ENCODE measurements around the gene PTPRN2.
A peak's percentile ranks its signal among the peaks of the same experiment; 100 is the strongest.

Gene PTPRN2

GRCh38 chr7:158073845-158074840 is 513.5 kb downstream of the PTPRN2 start:
- peak; percentile 15 for DNase-seq

DNA sequence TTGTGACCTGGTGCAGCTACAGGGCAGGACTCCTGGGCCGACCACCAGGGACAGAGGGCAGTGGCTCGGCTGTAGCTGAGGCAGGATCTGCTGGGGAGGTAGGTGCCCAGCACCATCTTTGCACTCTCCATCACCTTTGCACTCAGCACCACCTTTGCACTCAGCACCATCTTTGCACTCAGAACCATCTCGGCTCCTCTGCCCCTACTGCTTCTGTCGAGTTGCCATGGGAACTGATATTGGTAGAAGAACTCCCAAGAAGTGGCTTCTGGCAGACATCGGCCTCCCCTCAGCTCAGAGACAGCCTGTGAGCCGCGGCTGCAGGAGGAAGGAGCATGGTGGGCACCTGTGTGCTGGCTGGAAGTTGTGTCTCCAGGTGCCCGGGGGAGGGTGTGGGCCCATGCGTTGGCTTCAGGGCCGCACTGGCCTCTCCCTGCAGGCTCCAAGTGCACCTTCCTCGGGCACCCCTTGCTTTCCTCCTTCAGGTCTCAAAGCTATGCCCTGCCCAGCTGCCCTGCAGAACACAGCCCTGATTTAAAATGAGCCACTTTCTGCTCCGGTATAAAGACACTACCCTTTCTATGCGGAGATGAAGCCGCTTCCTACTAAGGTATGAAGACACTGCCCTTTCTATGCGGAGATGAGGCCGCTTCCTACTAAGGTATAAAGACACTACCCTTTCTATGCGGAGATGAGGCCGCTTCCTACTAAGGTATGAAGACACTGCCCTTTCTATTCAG is 514.5 kb downstream of the PTPRN2 start:
- DNase-seq: no peak

GRCh38 chr7:158070222-158070920 is 517.3 kb downstream of the PTPRN2 start:
- no peak for DNase-seq

DNA sequence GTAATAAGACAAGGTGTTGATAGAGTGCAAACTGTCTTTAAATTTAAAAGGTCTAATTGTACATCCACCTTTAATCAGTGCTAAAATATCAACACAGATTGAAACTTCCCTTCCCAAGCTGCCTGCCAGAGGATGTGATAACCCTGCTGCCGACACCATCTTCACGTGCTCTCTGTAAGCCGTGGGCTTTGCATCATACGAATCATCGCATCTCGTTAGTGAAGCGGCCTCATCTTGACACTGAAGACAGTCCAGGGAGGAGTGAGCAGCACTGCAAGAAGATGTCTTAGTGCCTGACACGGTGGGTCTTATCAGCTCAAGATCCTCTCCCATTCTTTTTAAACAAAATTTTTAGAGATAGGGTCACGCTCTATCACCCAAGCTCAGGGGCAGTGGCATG is 518.8 kb downstream of the PTPRN2 start:
- DNase-seq: no peak

- no peak for DNase-seq
Measured at GRCh38 chr7:158067931-158068482, 519.6 kb downstream of the PTPRN2 start.

DNA sequence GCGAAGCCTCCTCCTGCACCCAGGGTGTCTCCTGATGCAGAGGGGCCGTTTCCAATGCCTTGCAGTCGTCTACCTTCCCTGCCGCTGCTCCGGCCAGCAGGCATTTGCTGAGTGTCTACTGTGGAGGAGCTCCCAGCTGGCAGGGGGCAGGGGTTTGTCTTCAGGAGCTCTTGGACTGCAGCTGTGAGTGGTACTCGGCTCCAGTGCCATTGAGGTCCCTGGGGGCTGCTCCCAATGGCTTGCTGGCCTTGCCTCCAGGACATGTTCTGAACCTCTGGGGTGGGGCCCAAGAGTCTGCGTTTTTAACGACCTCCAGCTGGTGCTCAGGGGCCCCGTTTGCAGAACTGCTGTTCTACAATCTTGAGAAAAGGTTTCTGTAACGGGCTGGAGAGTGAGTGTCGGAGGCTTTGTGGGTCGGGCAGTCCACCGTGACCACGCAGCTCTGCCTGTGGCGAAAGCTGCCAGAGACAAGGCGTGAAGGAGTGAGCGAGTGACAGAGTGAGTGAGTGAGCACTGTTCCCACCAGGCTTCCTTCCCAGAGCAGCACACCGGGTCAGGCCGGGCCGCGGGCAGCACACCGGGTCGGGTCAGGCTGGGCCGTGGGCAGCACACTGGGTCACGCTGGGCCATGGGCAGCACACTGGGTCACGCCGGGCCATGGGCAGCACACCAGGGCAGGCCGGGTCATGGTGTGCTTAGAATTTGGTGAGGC is 520.2 kb downstream of the PTPRN2 start:
- DNase-seq: peak; percentile 74

DNA sequence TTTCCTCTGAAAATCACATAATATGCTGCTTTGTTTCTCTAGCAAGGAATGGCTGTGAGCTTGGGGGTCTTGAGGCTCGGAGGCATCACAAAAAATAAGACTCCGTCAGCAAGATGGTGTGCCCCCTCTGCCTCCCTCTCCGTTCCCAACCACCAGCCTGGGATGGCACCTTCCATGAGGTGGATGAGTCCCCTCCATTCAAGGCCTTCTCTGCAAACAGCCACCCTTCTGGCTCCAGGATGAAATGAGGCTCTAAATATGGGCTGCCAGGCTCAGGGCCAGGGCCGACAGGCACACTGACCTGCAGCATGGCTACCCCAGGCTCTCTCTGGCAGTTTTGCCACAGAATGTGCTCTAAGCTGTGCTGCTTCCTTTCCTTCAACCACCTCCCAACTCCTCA is 521.5 kb downstream of the PTPRN2 start:
- DNase-seq: no peak

DNA sequence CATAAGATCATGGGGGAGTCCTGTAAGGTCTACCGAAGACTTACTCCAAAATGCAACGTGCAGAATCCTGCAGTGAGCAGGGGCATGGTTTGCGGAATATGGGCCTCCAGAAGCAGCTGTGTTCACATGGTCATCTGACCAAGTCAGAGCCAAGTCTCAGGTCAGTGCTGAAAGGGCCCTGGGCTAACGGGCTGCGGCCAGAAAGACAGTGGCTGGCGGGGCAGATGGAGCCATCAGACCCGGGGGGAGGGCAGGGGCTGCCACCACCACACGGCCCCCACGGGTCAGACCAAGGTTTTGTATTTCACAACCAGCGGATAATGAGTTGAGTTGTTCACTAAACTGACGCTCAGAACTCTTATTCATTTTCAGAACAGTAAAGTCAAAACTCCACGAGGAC is 522.3 kb downstream of the PTPRN2 start:
- DNase-seq: no peak

DNA sequence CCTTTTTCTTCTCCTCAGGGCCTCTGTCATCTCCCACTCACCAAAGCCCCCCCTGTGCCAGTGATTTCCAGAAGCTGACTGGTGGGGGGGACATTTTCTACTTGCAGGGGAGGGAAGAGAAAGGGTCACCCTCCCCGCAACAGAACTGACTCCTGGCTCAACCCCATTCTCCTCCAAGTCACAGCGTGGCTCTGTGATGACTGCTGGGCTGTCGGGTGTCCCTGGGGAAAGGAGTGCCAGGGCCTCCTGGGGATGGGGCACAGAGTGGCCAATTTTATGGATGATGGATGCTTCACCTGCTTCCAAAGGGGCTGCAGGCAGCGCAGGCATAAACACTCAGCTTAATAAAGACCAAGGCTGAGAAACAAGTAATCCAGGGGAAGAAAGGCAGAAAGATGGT is 523.0 kb downstream of the PTPRN2 start:
- no peak for DNase-seq

GRCh38 chr7:158063850-158064610 is 523.6 kb downstream of the PTPRN2 start:
- no peak for DNase-seq

DNA sequence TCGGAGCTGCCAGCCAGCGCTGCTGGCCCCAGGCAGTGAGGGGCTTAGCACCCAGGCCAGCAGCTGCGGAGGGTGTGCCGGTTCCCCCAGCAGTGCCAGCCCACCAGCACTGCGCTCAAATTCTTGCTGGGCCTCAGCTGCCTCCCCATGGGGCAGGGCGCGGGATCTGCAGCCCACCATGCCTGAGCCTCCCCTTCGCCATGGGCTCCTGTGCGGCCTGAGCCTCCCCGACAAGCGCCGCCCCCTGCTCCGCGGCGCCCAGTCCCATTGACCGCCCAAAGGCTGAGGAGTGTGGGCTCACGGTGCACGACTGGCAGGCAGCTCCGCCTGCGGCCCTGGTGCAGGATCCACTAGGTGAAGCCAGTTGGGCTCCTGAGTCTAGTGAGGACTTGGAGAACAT is 525.0 kb downstream of the PTPRN2 start:
- no peak for DNase-seq

DNA sequence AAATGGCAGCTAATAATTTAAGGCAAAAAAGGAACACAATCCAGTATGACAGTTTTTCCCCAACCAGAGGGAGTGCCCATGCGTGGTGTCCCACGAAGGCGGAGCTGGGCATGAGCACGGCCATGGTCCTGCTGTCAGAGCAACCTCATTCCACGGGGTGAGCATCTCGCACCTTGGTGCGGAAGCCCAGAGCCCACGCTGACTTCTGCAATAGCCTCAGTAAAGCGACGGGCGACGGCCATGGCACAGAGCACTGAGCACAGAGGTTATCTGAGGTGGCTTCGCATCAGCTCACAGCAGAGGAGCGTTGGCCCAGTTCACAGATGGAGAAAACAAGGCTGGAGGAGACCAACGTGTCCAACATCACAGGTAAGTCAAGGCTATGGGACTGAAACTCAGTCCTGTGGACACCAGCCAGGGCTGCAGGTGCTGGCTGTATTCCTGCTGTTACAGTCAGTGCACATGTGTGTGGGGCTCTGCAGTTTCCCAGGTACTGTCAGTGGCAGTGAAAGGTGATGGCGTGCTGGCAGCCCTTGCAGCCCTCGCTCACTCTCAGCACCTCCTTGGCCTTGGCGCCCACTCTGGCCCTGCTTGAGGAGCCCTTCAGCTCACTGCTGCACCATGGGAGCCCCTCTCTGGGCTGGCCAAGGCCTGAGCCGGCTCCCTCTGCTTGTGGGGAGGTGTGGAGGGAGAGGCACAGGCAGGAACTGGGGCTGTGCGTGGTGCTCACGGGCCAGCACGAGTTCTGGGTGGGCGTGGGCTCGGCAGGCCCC is 525.6 kb downstream of the PTPRN2 start:
- no peak for DNase-seq

GRCh38 chr7:158061026-158061630 is 526.5 kb downstream of the PTPRN2 start:
- DNase-seq: no peak

DNA sequence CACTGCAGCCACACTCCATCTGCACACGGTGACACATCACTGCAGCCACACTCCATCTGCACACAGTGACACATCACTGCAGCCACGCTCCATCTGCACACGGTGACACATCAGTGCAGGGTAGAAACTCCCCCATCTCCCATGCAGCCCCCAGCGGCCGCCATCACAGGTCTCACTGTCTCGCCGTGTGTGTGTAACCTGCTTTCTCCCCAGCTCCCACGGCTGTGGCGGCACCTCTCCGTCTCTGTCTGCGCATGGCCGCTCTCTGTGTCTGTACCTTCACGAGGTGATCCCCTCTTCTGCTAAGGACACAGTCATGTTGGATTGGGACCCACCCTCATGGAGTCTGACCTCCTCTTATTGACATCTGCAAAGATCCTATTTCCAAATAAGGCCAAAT is 527.4 kb downstream of the PTPRN2 start:
- no peak for DNase-seq

DNA sequence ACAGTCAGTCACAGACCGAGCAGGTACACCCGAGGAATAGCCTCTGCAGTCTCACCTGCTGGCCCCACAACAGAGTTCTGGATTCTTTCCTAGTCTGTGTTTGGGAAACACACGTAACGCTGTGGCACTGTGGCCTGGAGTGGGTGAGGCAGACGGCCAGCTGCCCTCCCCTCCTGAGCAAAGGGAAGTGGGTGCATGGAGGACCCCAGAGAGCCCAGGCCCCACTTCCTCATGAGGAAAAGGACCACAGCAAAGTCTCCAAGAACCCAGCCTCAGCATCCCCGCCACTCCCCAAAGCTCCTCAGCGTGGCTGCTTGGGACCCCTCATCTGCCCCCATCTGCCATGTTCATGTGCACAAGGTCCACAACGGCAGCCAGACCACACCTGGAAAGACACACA is 530.2 kb downstream of the PTPRN2 start:
- no peak for DNase-seq

- no peak for DNase-seq
Measured at GRCh38 chr7:158056761-158057160, 530.9 kb downstream of the PTPRN2 start.

DNA sequence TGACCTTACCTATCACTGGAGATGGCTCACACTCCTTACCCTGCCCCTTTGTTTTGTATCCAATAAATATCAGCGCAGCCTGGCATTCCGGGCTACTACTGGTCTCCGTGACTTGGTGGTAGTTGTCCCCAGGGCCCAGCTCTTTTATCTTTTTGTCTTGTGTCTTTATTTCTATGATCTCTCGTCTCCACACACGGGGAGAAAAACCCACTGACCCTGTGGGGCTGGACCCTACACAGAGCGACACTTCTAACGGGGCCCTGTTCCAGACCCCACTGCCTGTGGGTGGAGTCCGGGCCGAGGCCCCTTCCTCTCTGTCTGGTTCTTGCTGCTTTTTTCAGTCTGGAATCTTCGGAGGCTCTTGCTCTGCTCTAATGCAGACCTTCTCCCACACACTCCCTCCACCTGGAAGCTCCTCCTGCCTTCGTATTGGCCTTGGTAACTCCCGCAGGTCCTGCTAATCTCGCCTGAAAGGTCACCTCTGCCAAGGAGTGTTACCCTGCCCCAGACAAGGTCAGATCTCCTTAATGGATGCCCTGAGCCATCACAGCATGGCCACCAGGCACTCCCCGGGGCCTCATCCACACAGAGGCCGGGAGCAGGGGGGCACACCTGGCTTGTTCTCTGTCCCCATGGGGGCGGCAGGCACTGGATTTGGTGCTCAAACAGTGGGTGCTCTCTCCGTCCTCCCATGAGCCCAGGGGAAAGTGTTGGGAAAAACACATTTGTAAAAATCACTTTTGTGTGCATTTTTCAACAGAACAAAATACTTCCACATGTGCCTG is 531.7 kb downstream of the PTPRN2 start:
- no peak for DNase-seq

GRCh38 chr7:158054611-158055010 is 533.0 kb downstream of the PTPRN2 start:
- no peak for DNase-seq

DNA sequence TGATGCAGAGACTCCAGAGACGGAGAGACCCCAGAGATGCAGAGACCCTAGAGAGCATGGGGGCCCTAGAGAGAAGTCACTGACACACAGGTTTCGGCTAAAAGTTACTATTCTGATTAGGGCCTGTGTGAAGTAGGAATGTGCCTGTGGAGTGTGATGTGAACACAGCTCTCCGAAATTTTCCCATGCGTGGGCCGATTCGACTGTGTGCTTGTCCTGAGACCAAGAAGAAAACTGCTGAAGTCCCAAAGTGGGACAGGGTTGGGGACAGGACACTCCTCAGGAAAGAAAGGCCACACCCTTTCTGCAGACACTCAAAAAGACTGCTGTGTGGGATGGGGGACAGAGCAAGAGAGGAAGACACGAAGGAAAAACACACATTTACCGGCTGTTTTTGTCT is 533.5 kb downstream of the PTPRN2 start:
- DNase-seq: no peak
